Measurements from ENCODE around the gene DLL4. TPM values are rescaled to one million over a fixed set of nuclear protein-coding genes. Genes with fewer than 3 reads are reported as not detected.

DLL4 gene
- 0.20 and 0.31 TPM in 2 replicates for total RNA-seq (2014; rRNA removed; shearing (Covaris generic))
- polyA plus RNA-seq (2015; cell fraction: cytosol; rRNA removed), result 0.14 TPM in 1 of 2 replicates, not detected in the other
- 0.03 TPM in 1 of 2 replicates, not detected in the other for polyA plus RNA-seq (2015; cell fraction: nucleus; rRNA removed)

DNA sequence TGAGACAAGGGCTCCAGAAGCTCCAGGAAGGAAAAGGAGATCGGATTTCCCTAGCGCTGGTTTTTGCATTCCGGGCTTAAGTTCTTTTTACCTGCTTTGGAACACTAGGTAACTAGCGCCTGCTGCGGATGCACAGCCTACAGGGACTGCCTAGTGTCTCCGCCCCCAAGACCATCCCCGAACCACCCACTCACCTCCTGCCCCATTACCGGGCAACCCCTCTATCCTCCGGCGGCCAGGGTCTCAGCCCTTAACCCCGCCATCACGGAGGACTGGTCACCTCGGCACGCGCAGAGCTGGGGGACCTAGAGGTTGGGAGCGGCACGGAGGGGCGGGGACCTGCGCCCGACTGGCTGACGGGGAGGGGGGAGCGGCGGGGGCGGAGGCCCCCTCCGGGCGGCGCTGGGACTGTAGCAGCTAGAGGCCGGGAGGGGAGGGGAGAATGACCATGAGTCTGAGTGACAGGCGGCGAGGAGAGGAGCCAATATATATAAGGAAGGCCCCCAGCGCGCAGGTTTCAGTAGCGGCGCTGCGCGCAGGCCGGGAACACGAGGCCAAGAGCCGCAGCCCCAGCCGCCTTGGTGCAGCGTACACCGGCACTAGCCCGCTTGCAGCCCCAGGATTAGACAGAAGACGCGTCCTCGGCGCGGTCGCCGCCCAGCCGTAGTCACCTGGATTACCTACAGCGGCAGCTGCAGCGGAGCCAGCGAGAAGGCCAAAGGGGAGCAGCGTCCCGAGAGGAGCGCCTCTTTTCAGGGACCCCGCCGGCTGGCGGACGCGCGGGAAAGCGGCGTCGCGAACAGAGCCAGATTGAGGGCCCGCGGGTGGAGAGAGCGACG is at the start of gene DLL4:
Gene DLL4 (plus strand): TSS at position 520 of the 839 bp plus-strand sequence. CDS start 329 bp downstream, outside the sequence.
- peak; percentile 77 for DNase-seq (ENCODE audit: low read depth)

GRCh38 chr15:40879609-40880008 is 49.5 kb upstream of the DLL4 start:
- DNase-seq (ENCODE audit: low read depth), result no peak

DNA sequence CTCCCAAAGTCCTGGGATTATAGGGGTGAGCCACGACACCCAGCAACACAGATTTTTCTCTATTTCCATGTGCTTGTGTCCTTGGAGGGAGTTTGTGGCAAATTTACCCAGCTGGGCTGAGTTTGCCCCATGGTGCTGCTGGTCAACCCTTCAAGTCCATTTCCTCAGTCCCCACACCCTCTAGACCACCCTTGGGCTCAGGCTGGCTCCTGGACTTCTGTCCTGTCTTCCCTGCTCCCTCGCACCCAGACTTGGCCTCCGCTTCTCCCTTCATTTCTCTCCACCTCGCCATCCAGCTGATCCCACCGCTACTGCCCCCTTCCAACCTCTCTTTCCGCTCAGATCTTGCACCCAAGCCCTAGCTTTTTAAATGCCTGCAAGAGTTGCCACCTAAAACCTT is 47.8 kb upstream of the DLL4 start:
- no peak for DNase-seq (ENCODE audit: low read depth)

- no peak for DNase-seq (ENCODE audit: low read depth)
Observed at GRCh38 chr15:40886586-40886985, 42.6 kb upstream of the DLL4 start.

DNA sequence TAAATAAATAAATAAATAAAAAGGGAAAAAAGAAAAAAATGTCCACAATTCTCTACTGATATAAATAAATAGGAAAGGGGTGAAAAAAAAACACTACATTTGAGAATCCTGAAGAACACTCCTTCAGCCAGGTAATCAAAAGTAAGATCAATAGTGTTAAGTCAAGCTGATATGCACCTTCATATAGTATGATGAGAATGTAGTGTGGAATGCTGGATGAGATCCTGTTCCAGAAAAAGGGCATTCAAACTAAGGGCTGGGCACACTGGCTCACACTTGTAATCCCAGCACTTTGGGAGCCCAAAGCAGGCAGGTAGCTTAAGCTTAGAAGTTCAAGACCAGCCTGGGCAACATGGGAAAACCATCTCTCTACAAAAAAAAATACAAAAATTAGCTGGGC is 40.0 kb upstream of the DLL4 start:
- no peak for DNase-seq (ENCODE audit: low read depth)

DNA sequence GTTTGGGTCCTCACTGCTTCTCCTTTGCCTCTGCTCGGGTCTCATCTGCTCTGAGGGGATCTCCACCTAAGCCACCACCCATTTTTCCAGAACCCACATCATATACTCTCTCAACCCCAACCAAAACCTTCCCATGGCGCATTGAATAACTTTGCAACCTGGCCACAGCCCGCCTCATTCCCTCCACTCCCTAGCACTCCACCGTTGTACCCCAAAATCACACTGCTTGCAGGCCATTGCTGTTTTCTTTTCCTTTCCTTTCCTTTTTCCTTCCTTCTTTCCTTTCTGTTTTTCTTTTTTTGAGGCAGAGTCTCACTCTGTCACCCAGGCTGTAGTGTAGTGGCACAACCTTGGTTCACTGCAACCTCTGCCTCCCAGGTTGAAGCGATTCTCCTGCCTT is 38.0 kb upstream of the DLL4 start:
- no peak for DNase-seq (ENCODE audit: low read depth)

DNA sequence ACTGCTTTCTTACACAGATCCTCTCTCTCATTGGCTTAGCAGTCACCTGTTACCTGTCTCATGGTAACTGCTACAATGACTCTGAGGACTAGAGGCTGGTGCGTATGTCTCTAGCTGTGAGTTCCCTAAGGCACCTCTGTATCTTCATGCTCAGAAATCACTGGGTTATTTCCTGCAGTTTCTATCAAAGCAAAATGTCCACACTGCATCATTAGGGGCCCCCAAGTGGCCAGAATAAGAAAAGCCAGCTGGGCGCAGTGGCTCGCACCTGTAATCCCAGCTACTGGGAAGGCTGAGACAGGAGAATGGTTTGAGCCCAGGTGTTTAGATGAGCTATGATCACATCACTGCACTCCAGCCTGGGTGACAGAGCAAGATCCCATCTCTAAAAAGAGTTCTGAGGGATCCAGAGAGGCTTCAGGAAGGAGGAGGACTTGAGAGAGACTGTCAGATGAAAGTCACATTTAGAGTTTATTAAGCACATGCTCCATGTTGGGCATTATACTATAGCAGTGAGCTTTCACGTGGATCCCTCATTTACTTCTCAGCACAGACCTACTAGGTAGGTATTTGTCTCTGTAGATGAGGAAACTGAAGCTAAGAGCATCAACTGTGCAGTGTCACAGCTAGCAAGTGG is 37.2 kb upstream of the DLL4 start:
- DNase-seq (ENCODE audit: low read depth), result peak; percentile 66

DNA sequence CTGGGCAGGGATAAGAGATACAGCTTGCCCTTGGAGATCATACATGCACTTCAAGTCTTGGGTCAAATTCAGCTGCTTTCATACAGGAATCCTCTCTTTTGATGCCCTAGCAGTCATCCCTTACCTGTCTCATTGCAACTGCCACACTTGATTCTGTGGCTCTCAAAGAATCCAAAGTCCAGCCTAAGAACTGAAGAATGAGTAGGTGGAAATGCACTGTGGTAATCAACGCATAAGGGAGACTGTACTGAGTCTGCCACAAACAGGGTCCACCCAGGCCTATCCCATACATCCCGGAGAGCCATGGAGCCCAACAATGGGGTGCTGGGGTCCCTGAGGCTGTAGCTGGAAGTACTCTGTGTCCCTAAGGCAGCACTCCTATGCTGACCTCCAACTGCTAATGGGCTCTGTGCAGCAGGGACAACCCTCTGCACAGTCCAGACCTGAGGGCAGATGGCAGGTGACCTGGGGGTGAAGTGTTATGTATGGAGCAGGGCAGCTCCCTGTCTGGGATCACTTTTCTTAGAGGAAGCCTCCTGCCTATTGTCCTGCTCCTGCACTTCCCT is 36.6 kb upstream of the DLL4 start:
- no peak for DNase-seq (ENCODE audit: low read depth)

DNA sequence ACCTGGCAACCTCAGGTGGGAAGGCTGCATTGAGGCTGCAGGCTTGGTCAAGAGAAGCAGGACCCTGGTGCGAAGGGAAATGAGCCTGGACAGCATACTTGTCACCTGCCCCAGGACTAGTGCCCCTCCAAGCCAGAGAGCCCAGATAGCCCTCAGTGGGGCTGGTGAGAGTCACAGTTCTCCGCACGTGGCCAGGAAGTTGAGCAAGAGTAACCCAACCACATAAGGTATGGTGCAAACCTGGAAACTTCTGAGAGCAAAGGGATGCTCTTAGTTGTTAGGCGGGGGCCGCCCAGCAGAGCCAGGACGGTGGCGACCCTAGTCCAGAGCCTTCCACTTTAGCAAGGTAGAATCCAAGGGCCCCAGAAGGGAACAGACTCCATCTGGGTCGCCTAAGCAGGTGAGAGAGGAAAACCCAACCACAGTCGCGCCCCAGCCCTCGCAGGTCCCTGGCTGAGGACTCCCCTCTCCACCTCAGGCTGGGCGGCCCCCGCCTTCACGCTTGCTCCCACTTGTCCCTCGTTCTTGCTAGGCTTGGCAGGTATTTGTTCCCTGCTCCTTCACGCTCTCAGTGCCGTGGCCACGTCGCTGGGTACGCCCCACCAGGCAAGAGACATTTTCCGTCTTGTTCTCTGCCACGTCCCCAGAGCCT is 36.0 kb upstream of the DLL4 start:
- DNase-seq (ENCODE audit: low read depth), result no peak

DNA sequence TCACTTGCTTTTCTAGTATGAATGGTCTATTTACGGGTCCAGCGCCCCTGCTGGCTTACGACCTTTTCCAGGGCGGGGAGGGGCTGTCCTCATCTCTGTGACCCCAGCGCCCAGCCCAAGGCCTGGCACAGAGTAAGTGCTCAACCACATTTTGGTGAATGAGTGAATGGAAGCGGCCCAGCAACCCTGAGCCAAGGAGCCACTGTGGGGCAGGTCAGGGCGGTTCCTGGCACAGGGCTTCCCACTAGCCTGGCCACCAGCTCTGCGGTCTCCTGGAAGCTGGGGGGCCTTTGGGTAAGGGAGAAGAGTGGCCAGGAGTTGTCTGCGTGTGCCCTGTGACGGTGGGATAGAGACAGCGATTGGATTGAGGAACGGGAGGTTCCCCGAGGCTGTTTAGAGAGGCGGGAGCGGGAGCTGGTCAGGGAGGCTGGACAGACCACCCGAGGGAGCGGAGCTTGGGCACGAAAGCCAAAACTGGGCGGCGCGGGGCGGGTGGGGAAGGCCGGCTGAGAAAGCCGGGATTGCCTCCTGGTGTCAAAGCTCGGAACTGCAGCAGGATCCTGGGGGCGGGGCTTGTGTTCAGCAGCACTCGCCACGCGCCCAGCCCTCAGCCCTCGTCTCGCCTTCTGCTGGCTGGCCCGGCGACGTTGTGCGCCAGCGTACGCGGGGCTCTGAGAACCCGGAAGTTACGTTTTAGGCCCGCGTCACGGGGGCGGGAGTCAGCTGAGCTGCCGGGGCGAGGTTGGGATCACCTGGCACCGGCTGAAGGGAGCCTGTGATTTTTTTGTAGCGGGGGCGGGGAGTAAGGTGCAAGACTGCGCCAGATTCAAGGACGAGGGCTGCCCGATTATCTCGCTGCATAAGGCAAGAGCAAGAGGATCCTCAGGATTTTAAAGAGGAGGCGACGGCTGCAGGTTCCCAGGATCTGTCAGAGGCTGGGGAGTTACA is 35.1 kb upstream of the DLL4 start, which contains the start of gene VPS18:
Gene VPS18 (plus strand): TSS at position 718 of the 948 bp plus-strand sequence. CDS start 319 bp downstream, outside the sequence.
- peak; percentile 96 for DNase-seq (ENCODE audit: low read depth)

GRCh38 chr15:40894681-40895448 is 34.3 kb upstream of the DLL4 start:
- DNase-seq (ENCODE audit: low read depth), result peak; percentile 80

DNA sequence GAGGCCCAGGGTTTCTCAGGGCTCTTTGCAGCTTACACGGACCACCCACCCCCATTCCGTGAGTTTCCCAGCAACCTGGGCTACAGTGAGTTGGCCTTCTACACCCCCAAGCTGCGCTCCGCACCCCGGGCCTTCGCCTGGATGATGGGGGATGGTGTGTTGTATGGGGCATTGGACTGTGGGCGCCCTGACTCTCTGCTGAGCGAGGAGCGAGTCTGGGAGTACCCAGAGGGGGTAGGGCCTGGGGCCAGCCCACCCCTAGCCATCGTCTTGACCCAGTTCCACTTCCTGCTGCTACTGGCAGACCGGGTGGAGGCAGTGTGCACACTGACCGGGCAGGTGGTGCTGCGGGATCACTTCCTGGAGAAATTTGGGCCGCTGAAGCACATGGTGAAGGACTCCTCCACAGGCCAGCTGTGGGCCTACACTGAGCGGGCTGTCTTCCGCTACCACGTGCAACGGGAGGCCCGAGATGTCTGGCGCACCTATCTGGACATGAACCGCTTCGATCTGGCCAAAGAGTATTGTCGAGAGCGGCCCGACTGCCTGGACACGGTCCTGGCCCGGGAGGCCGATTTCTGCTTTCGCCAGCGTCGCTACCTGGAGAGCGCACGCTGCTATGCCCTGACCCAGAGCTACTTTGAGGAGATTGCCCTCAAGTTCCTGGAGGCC is 29.5 kb upstream of the DLL4 start:
- DNase-seq (ENCODE audit: low read depth), result no peak

GRCh38 chr15:40900256-40901052 is 28.7 kb upstream of the DLL4 start:
- DNase-seq (ENCODE audit: low read depth), result no peak

- no peak for DNase-seq (ENCODE audit: low read depth)
Observed at GRCh38 chr15:40901053-40901443, 28.1 kb upstream of the DLL4 start.

DNA sequence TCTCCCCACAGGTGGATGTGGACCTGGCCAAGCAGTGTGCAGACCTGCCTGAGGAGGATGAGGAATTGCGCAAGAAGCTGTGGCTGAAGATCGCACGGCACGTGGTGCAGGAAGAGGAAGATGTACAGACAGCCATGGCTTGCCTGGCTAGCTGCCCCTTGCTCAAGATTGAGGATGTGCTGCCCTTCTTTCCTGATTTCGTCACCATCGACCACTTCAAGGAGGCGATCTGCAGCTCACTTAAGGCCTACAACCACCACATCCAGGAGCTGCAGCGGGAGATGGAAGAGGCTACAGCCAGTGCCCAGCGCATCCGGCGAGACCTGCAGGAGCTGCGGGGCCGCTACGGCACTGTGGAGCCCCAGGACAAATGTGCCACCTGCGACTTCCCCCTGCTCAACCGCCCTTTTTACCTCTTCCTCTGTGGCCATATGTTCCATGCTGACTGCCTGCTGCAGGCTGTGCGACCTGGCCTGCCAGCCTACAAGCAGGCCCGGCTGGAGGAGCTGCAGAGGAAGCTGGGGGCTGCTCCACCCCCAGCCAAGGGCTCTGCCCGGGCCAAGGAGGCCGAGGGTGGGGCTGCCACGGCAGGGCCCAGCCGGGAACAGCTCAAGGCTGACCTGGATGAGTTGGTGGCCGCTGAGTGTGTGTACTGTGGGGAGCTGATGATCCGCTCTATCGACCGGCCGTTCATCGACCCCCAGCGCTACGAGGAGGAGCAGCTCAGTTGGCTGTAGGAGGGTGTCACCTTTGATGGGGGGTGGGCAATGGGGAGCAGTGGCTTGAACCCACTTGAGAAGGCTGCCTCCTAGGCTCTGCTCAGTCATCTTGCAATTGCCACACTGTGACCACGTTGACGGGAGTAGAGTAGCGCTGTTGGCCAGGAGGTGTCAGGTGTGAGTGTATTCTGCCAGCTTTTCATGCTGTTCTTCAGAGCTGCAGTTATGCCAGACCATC is 26.3 kb upstream of the DLL4 start:
- DNase-seq (ENCODE audit: low read depth), result no peak

GRCh38 chr15:40904552-40905201 is 24.5 kb upstream of the DLL4 start:
- DNase-seq (ENCODE audit: low read depth), result no peak

Data from HT1080 (cell line).